NCI-H146 (cell line): Measurements from ENCODE around the gene BTBD17.

ENCODE experiments used
- DNase-seq: peaks from one replicate; lab custom pipeline; 2025; lab: John Stamatoyannopoulos, UW

The BTBD17 gene

DNA sequence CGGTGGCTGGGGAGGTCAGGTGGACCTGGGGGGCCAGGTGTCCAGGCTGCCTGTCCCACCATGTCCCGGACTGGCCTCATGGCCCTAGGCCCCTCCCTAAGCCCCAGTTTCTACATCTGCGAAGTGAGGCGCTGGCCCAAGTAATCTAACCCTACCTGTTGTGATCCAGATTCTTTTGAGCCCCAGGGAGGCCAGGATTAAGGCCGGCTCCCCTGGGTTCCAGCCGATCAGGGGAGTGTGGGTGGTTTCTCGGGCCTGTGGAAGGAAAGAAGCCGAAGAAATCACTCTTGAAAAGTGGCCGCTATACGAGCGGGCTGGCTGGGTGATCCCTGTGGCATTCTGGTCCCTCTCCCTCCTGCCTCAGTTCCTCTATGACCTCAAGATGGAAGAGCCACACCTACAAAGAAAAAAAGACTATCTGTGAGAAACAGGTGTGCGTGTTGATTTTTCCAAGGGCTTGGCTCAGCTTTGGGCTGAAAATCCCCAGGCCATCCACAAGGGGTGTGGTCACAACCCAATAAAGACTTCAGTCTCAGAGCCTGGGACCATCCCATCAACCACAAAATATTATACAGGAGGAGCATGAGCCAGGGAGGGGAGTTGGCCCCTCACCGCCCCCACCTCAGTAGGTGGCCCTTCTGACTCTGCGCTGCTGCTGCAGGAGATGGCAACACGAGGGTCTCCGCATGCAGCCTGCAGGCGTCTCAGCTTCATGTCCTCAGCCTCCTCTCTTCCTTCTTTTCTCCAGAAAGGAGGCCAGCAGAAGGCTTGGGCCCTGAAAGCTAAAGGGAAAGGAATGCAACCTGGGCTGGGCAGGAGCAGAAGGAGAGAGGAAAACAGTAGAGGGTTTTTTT, 25.9 kb upstream of the BTBD17 start:
- no peak for DNase-seq

DNA sequence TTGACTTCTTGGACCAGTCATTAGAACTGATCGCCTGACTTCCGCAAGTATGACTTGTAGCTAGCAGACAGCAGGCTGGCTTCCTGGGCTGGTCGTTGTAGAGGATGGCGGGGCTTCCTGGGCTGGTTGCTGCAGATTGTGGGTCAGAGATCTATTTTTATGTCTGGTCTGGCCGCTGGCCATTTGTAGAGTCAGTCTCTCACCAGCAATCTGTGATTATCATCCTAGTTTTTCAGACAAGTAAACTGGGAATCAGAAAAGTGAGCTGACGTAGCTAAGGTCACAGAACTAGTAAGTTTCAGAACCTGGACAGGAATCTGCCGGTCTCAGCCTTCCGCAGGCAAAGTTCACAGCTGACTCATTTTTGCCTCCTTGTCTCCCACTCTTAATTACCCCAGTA, 24.7 kb upstream of the BTBD17 start:
- no peak for DNase-seq

DNA sequence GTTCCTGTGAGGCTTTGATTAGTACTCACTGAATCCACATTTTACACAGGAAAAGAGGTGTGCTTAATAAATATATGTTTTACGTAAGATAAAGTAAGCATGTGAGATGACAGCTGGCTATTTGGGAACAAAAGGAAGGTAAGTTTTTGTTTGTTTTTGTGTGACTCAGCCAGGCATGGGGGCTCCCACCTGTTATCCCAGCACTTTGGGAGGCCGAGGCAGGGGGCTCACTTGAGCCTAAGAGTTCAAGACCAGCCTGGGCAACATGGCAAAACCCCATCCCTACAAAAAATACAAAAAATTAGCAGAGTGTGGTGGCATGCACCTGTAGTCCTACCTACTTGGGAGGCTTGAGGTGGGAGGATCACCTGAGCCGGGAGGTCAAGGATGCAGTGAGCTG, 23.5 kb upstream of the BTBD17 start:
- DNase-seq: no peak

GRCh38 chr17:74383141-74383540, 21.5 kb upstream of the BTBD17 start:
- DNase-seq: no peak

GRCh38 chr17:74380959-74381808, 19.5 kb upstream of the BTBD17 start:
- no peak for DNase-seq

- no peak for DNase-seq
These were observed 18.7 kb upstream of the BTBD17 start for GRCh38 chr17:74380086-74380958.

GRCh38 chr17:74379495-74380085, 17.9 kb upstream of the BTBD17 start:
- peak; percentile 62 for DNase-seq

DNA sequence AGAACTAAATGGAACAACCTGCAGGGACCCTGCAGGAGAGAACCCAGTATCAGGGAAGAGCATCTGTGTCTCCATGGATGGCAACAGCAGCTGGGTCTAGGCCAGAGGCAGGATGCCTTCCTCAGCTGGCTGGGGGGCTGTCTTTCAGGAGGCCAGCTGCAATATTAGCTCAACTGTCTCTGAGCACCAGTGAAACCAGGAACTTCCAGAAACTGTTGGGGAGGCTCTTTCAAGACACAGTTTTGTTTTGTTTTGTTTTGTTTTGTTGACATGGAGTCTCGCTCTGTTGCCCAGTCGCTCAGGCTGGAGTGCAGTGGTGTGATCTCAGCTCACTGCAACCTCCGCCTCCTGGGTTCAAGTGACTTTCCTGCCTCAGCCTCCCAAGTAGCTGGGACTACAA, 13.2 kb upstream of the BTBD17 start:
- no peak for DNase-seq

DNA sequence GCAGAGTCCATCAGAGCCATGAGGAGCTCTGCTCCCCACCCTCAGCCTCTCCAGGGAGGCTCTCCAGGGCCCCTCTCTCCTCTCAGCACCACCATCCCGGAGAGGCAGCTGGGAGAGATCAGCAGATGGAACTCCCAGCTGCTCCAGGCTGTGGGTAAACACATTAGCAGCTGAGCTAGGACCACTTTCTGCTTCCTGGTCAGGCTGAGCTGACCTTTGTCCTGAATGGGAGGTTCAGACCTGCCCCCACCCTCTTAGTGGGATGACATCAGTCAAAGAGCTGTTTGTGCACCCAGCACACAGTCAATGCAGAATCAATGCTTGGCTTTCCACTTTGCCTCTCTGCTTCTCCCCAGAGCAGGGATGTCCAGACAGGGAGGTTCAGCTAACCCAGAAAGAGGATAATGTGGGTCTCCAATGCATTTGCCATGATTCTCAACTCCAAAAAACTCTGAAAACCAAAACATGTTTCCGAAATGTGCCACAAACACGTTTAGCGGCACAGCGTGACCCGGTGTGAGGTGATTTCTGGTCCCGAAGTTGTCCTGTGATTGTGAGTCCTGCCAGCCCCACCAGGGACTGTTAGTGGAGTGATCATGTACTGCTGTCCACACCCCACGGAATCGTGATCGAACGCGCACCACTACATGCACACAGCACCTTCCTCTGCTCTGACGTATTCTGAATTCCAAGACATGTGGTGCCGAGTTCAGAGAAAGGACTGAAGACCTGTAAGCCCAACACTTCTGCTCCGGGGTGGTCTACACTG, 12.4 kb upstream of the BTBD17 start:
- DNase-seq: peak; percentile 66

GRCh38 chr17:74372426-74372825, 10.8 kb upstream of the BTBD17 start:
- no peak for DNase-seq

GRCh38 chr17:74371653-74372147, 10.0 kb upstream of the BTBD17 start:
- DNase-seq: no peak

GRCh38 chr17:74369665-74370490, 8.2 kb upstream of the BTBD17 start:
- no peak for DNase-seq

DNA sequence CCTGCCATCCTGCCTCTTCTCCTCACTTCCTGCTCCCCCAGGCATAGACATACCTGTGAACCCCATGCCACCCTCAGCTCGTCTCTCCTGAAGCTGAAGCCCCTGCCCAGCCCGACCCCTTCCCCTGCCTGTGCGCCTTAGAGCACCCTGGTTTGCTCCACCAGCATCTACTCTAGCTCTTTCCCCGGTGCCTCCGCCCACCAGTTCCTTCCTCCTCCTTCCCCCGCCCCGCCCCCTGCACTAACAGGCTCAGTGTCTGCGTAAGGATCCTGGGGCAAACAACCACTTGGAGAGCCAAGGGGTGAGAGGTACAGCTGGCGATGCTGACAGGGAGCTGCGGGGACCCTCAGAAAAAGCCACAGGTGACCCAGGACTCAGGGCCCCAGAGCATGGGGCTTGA, 7.6 kb upstream of the BTBD17 start:
- no peak for DNase-seq

DNA sequence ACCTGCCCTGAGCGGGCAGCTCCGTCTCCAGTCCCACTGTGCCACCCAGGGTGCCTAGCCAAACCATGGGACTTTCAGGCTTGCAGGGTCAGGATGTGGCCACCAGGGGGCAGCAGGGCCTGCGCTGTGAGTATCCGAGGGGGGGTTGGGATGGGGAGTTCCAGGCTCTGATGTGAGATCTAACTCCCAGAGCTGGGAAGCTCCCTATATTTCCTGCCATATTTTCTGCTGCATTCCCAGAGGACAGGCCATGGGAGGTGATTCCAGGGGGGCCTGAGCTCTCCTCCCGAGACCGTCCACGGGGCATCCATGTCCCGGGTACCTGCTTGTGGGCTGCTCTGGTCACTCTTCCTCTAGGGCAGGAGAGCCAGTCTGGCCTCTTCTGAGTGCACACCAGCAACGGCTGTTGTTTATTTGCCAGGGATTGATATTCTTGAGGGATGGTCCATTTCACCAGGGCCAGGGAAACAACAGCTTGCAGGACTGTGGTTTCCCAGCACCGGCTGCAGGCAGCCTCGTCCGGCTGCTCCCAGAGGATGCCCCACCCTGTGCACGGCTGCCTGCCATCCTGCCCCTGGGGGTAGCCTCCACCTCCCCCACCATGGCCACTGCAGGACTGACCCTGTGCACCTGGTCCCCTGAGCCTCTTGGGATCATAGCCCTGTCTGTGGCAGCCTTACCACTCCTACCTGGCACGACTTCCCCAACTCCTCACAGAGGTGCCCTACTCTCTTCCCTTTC, 6.8 kb upstream of the BTBD17 start:
- peak; percentile 30 for DNase-seq

- no peak for DNase-seq
These were observed 5.5 kb upstream of the BTBD17 start, which contains the start of gene GPR142 for GRCh38 chr17:74367206-74367605. Gene GPR142, plus strand, starts transcription at chr17:74367506. Its CDS starts 2,035 bp downstream, at chr17:74369541.

DNA sequence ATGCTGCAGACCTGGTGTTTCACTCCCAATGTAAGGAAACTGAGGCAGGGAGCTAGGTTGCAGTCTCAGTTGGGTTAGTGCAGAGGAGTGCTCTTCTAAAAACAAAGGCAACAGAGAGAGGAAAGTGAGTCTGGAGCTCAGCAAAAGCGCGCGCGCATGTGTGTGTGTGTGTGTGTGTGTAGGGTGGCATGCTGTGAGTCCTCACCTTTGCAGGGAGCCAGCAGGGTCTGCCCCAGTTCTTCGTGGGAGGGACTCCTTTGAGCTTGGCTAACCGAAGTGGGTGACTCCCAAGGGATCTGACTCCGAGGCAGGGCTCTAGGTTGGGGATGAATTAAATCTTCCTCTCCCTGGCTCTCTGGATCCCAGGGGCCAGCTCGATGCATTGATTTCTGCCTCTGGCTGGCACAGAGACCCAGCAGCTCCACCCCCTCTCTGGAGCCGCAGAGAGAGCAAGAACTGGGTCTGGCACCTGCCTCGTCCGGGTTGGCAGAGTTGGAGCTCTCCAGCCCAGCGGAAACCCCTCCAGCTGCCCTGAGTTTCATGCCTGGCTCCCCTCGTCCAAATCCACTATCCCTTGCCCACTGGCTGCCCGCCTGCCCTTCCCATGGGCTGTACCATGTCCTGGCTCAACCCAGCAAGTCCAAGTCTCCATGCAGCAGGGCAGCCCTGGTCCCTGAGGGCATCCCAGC, 1.3 kb upstream of the BTBD17 start:
- no peak for DNase-seq

- DNase-seq: no peak
These were observed 369 bp upstream of the BTBD17 start for GRCh38 chr17:74362069-74362405.

DNA sequence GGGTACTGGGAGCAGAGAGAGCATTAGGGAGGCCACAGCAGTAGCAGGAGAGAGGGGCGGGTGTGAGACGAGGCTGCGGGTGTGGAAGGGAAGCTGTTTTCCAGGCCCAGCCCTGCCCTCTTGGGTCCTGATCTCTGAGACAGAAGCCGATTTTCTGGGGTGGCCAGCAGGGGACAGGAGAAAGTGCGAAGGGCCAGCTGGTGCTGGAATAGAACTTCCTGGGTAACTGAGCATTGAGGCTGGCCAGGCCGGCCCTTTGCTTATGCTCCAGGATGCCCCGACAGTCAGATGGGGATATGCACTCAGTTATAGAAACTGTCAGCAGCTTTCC, 804 bp downstream of the BTBD17 start:
- DNase-seq: no peak

DNA sequence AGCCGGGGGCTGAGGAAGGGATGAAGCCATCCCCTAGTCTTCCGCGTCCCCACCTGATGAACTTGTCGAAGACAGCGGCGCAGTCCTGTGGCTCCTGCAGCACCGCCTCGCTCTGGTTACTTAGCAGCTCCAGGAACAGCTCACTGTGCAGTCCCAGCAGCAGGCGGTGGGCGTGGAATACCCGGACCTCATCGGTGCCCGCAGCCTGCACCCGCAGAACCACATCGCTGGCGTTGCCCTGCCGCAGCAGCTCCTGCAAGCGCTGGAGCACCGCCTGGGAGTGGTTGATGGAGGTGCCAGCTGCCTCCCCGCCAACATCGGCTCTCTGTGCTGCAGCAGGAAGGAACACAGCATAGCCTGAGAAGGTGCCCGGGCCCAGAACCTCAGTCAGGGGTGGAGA, 1.8 kb downstream of the BTBD17 start:
- no peak for DNase-seq
